ENCODE measurements around the gene PTP4A1.
"Not testable (repeated sequence)": the region's sequence is repeated elsewhere in the genome, so short reads cannot be mapped to it uniquely, and the experiment has no call there.

The PTP4A1 gene

DNA sequence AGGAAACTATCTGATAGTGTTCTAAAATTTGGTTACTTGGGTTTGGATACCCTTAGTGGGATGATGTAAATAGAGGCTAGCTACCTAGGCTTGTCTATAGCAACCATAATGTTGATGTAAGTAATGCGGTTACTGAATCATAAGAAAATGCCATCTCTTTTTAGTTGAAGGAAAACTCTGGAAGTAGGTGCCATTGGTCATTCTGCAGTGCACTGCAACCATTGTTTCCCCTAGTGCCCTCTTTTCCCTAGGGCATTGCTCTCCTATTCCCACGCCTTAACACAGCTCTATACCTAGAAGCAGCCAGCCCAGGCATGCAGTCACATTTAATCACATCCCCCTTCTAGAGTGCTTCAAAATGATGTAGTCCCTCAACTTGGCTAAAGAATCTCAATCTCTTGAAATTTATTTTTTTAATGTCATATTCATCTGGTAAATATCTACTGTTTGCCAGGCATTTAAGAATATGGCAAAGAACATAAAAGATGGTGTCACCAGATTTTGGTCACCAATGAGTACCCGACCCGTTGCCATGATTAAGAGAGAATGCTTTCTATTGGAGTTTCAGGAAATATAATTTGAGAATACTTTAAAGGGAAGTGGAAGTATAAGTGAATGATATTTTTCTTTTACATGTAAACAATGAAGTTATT, 10.4 kb downstream of the PTP4A1 start:
- DNase-seq (ENCODE audit: low read depth) = no peak

DNA sequence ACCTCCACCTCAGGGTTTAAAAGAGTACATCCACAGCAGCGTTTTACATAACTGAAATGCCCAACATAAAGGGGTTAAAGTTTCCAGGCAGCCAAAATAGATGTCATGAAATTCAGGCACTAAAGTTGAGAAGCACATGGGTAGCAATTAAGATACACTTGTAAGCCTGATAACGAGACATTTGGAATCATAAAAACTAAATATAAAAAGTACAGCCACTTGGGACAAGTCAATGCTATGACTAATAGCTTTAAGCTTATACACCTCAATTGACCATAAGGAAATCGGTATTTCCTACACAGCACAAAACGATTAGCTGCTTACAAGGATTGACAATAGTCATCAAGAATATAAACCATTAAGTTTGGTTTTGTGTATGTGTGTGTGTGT, 11.8 kb downstream of the PTP4A1 start:
- no peak for DNase-seq (ENCODE audit: low read depth)

DNA sequence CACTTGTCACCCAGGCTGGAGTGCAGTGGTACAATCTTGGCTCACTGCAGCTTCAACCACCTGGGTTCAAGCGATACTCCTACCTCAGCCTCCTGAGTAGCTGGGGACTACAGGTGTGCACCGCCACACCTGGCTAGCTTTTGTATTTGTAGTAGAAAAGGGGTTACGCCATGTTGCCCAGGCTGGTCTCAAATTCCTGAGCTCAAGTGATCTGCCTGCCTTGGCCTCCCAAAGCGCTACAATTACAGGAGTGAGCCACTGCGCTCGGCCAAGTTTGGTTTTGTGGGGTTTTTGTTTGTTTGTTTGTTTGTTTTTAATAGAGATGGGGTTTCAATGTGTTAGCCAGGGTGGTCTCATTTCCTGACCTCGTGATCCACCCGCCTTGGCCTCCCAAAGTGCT, 12.3 kb downstream of the PTP4A1 start:
- no peak for DNase-seq (ENCODE audit: low read depth)

DNA sequence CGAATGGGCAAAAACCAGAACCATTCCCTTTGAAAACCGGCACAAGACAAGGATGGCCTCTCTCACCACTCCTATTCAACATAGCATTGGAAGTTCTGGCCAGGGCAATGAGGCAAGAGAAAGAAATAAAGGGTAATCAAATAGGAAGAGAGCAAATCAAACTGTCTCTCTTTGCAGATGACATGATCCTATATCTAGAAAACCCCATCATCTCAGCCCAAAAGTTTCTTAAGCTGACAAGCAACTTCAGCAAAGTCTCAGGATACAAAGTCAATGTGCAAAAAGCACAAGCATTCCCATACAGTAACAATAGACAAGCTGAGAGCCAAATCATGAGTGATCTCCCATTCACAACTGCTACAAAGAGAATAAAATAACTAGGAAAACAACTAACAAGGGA, 13.4 kb downstream of the PTP4A1 start:
- not testable (repeated sequence) for DNase-seq (ENCODE audit: low read depth)

DNA sequence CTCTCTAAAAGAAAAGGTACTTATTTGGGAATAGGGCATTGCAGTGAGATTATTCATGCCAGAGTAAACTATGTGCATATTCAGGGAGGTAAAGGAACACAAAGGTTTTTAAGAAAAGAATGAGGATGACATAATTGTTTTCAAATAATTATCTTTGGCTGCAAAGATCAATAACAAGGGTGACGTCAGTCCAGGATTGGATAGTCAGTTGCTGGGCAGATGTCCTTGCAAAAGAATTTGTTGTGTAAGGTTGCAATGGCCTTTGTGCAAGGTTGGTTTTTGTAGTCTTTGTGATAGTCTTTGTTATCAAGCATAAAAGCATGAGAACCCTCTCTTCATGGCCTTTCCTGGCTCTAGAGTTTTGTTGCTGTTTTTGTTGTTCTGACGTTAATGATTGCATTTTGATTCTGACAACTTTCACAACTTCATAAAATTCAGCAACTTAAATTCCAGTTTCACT, 17.7 kb downstream of the PTP4A1 start:
- DNase-seq (ENCODE audit: low read depth) = no peak

DNA sequence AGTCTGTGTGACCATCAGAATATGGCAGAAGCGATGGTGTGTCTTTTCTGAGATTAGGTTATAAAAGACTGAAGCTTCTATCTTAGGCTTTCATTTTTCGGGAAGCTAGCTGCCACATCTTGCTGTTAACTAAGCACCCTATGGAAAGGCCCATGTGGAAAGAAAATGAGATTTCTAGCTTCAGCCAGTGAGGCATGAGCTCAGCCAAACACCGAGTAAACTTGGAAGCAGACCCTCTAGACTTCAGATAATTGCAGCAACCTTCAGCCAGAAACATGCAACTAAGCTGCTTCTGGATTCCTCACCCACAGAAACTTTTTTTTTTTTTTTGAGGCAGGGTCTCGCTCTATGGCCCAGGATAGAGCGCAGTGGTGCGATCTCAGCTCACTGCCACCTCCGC, 20.6 kb downstream of the PTP4A1 start:
- no peak for DNase-seq (ENCODE audit: low read depth)

DNA sequence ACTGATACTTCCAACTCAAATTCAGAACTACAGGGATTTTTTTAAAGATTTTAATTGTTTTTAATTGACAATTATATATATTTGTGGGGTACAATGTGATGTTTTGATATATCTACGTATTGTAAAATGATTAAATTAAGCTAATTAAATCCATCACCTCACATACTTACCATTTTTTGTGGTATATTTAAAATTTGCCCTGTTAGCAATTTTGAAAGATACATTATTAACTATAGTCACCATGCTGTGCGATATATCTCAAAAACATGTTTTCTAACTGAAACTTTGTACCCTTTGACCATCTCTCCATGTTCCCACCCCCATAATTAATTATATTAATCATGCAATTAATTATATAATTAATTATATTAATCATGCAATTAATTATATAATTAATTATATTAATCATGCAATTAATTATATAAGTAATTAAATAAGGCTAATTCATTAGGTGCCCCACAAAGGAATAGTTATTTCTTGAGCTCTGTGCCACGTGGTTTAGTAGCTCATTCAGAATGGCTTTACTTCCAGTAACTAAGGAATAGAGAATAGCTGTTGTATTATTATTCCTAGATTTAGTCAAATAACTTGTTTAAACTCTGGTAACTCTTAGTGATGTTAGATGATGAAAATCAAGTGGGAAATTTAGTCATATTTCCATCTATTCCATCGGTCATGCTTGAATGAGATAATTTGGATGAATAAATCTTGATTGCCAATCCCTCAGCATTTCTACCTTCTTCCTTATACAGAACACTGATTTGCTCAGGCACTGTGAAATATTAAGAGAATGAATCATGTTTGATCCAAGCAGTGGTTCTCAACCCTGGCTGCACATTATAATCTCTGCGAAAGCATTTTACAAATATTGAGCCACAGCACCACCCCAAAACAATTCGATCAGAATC, 25.1 kb downstream of the PTP4A1 start:
- no peak for DNase-seq (ENCODE audit: low read depth)

DNA sequence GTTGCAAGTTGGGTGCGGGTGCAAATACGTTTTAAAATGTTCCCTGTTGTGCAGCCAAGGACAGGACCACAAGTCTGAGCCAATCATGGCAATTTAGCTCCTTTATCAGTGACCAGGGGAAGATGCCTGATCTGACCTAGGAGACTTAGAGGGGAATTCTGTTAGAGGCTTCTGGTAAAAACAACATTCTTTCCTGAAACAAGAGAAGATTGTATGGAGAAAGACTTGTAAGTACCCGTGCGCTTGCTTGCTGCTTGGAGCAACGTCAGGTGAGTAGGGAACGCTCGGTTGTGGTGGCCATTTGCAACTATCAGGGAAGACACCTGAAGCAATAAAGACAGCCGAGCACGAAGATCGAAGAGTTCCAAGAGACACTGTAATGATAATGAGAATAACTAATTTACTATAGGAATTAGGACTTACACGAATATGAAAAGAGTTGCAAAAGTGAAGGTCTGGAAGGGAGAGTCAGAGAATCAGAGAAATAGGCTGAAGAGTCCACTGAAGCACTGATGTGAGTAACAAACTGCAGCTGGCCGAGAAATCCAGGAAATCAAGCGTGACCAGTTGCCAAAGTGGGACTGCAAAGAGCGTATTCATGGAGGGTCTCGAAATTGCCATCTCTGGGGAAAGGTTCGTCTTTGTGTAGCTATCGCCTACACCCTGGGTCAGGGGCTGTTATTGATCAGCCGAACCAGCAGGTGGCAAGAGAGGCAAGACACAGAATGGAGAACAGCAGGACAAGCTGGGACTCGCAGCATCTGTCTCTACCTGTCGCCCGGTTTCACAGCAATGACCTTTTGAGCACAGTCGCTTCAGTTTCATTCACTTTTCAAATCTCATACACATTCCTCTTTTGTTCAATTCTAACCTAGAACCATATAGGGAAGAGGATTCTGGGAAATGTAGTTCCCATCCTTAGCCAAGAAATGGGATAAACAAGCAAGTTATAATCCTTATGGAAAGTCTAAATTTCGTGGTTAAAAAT, 26.1 kb downstream of the PTP4A1 start:
- peak; percentile 41 for DNase-seq (ENCODE audit: low read depth)

DNA sequence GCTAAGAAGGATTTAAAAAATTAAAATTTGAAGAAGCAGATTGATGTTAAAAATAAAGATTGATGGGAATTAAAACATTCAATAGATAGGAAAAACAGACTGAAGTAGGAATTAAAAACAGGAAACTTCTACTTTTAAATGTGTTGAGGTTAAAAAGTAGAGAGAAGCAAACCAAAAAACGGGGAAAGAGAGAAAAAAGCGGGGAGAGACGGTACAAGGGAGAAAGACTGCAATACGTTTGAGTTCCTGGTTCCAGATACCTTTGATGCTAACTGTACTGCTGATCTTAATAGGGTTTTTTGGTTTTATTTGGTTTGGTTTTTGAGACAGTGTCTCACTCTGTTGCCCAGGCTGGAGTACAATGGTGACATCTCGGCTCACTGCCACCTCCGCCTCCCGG, 27.0 kb downstream of the PTP4A1 start:
- no peak for DNase-seq (ENCODE audit: low read depth)

DNA sequence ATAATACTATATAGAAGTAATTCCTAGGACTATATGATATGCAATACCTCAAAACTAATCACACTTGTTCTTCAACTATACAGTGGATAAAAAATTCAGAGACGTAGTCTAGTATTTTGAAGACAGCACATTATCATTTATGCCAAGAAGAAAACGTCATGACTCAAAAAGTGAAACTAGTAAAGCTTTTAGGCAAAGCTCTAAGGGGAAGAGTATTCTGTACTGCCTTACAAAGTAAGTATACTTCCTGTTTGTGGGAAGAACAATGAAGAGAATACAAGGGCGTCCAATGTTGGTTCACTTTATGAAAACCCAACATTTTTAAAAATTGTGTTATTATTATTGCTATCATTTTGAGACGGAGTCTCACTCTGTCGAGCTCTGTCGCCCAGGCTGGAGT, 27.9 kb downstream of the PTP4A1 start:
- no peak for DNase-seq (ENCODE audit: low read depth)

DNA sequence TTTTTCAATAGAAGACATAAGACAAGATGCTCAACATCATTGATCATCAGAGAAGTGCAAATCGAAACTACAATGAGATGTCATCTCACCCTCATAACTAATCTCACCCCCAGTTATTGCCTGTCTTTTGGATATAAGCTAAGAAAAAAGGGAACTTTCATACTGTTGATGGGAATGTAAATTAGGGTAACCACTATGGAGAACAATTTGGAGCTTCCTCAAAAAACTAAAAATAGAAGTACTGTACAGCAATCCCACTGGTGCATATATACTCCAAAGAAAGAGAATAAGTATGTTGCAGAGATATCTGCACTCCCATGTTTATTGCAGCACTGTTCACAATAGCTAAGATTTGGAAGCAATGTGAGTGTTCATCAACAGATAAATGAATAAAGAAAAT, 37.0 kb downstream of the PTP4A1 start:
- no peak for DNase-seq (ENCODE audit: low read depth)

DNA sequence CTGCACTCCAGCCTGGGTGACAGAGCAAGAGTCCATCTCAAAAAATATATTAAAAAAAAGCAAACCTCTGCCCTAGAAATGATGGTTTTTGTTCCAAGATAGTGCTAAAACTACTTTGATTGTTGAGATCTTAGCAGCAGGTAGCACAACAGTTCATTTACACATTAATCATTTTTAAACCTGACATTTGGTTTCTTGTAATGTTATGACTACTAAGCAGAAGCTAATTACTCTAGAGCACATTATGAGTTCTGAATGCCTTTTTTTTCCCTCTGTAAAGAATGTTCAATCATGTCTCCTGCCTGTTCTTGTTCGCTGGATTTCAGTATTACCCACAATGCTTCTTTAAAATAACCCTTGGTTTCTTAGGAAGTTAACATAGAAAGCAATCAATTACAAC, 38.7 kb downstream of the PTP4A1 start:
- DNase-seq (ENCODE audit: low read depth) = no peak

DNA sequence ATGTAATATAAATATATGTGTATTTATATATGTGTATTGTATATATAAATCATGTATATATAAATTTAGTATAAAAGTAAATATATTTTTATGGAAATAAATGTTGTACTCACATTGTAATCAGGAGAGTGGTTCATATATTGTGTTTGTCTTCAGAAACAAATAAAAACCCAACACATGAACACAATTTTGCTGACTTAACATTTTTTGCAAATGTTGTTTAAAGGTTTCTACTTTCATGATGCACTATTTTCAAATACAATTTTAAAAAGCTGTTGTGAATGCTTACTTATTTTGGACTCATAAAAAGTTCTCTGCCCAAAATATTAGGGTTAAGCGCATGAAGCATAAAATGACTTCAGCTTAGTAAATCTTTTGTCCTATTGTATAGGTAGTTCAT, 39.3 kb downstream of the PTP4A1 start:
- DNase-seq (ENCODE audit: low read depth) = no peak

DNA sequence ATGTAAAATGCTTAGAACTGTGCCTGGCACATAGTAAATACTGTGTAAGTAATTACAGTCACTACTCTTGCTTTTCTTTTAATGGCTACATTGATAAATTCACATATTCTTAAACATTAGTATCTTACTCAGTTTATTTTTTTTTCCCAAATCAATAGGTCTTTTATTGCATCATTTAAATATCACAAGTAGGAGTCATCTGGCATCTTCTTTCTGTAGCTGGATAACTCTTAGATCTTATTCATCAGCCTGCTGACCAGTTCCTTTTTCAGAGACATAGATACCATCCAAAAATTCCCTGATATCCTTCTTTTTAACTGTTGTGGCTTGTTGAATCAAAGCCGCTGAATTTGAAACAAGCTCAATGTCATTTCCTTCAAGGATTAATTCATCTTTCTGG, 43.3 kb downstream of the PTP4A1 start:
- peak; percentile 11 for DNase-seq (ENCODE audit: low read depth)

All from fibroblast of gingiva (primary cell).